Stimulated activated memory B cell treated with anti-CD40 and anti-IgM and Interleukin-4, amounts not matched to agents 10 μg/mL and 1 μg/mL and 100 μg/mL, for 72 hours (primary cell): ENCODE results near the gene ITGB1BP1.

Experiments used
- ATAC-seq: fragments of 150-1000 bp; cut with Tn5 transposase; 2 replicates; pipeline ENCODE4 v1.10.0; 2021
- H3K27ac Mint-ChIP-seq: one replicate; pipeline ENCODE4 v1.8.0; 2022; ENCODE audit warnings: mild to moderate bottlenecking, mixed read lengths
- H3K27me3 Mint-ChIP-seq: one replicate; pipeline ENCODE4 v1.8.0; 2022; ENCODE audit warnings: mixed read lengths
- H3K36me3 Mint-ChIP-seq: one replicate; pipeline ENCODE4 v1.8.0; 2022; ENCODE audit warnings: mixed read lengths
- H3K4me1 Mint-ChIP-seq: one replicate; pipeline ENCODE4 v1.8.0; 2022; ENCODE audit warnings: mixed read lengths
- H3K4me3 Mint-ChIP-seq: one replicate; pipeline ENCODE4 v1.8.0; 2022; ENCODE audit warnings: mild to moderate bottlenecking, moderate library complexity, mixed read lengths
- H3K9me3 Mint-ChIP-seq: one replicate; pipeline ENCODE4 v1.8.0; 2022; ENCODE audit warnings: mixed read lengths

ITGB1BP1 gene

GRCh38 chr2:9415516-9416169, 7.7 kb downstream of the ITGB1BP1 start:
- Mint-ChIP-seq H3K4me3 (no peak overlapping the region), H3K27ac (no peak overlapping the region), H3K4me1 (peaks cover 25% of the 10 kb centered on the region), H3K9me3 (no peaks in the 10 kb centered on the region), H3K27me3 (no peaks in the 10 kb centered on the region), H3K36me3 (peaks cover 65% of the 10 kb centered on the region)
- no peak for ATAC-seq

DNA sequence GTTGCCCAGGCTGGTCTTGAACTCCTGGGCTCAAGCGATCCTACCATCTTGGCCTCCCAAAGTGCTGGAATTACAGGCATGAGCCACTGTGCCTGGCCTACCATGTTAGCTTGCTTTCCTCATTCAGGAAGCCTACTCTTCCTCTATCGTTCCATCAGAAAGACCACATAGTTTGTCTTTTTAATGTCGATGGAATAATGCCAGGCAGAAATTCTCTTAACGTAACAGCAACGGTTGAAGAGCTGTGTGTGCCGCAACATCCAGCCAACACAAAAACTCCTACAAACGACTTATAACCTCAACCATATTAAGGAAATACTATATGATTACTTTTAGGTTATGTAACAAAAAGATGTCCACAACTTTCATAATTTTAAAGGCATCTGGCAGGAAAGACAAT, 10.5 kb downstream of the ITGB1BP1 start:
- no peaks in the 10 kb centered on the region for H3K27me3 Mint-ChIP-seq
- no peak for ATAC-seq
- H3K36me3 Mint-ChIP-seq: peaks cover 57% of the 10 kb centered on the region

GRCh38 chr2:9410108-9410507, 13.2 kb downstream of the ITGB1BP1 start:
- Mint-ChIP-seq H3K4me1 (peaks cover 6% of the 10 kb centered on the region), H3K9me3 (no peaks in the 10 kb centered on the region), H3K4me3 (peak overlapping the region; percentile 50), H3K36me3 (peaks cover 47% of the 10 kb centered on the region), H3K27me3 (no peaks in the 10 kb centered on the region), H3K27ac (peak overlapping the region; percentile 83)
- ATAC-seq: peak; percentile 96

More for the DNA sequence above, 10.5 kb downstream of the ITGB1BP1 start:
- H3K4me1 Mint-ChIP-seq: peaks cover 17% of the 10 kb centered on the region
- H3K9me3 Mint-ChIP-seq: no peaks in the 10 kb centered on the region
- no peak overlapping the region for H3K4me3 Mint-ChIP-seq
- H3K27ac Mint-ChIP-seq: no peak overlapping the region

GRCh38 chr2:9408641-9409151, 14.6 kb downstream of the ITGB1BP1 start:
- peaks cover 39% of the 10 kb centered on the region for H3K36me3 Mint-ChIP-seq

DNA sequence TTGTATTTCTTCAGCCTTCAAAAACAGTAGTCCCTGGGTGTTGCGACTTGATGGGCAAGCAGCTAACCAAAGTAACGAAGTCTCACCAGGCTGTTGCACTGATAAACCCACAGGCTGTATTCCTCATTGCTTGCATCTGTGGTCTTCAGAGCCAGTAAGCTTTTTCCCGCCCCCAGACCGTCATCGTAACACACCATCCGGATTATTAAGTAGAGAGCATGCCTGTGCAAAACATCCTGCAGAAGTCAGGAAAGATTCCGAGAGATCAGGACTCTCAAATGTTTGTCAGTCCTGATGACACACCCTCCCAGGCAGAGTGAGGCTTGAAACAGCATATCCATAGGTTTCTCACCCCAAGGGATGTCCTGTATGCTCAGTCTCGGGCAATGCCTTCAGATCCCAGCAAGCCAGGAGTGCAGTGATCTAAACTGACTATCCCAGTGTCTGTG, 15.9 kb downstream of the ITGB1BP1 start:
- H3K27ac Mint-ChIP-seq: no peak overlapping the region
- peaks cover 40% of the 10 kb centered on the region for H3K36me3 Mint-ChIP-seq
- no peaks in the 10 kb centered on the region for H3K9me3 Mint-ChIP-seq
- H3K27me3 Mint-ChIP-seq: no peaks in the 10 kb centered on the region
- H3K4me1 Mint-ChIP-seq: peaks cover 6% of the 10 kb centered on the region
- ATAC-seq: no peak
- H3K4me3 Mint-ChIP-seq: no peak overlapping the region

More at GRCh38 chr2:9408641-9409151, 14.6 kb downstream of the ITGB1BP1 start:
- Mint-ChIP-seq H3K9me3 (no peaks in the 10 kb centered on the region), H3K4me1 (peaks cover 6% of the 10 kb centered on the region), H3K4me3 (no peak overlapping the region), H3K27me3 (no peaks in the 10 kb centered on the region), H3K27ac (no peak overlapping the region)
- no peak for ATAC-seq

DNA sequence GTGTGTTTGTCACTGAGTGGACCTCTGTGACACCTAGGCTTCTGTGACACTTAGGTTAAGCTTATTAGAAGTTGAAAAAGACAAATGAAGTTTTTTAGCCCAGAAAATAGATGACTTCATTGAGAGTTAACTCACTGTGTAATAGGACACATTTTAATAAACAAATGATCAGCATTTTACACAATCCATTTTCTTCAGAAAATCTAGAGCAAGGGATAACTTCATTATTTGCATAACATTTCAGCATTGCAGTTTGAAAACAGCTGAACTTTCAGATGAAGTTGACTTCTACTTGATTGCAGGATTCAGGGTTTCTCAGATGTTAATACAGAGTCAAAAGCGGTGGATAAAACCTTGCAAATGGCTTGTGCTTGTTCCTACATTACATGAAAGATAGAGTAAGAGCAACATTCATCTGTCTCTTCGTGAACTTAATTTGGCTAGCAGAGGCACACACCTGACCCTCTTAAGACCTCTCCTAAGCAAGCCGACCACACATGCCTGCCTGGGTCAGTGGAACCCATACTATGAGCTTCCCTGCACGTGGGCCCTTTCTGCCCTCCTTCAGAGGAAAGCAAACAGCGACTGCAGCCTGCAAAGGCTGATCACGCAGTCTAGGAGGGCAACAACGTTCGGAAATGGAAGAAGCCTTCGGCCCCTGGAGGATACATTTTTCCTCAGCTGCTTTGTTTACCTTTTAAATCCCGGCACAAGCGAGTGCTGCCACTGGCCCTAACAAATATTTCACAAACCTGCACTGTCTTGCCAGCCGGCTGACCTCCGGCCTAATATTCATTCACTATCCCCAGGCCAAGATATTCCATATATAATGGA, 16.6 kb downstream of the ITGB1BP1 start:
- Mint-ChIP-seq H3K4me3 (no peak overlapping the region), H3K27me3 (no peaks in the 10 kb centered on the region), H3K9me3 (no peaks in the 10 kb centered on the region), H3K4me1 (peaks cover 6% of the 10 kb centered on the region), H3K36me3 (peaks cover 33% of the 10 kb centered on the region), H3K27ac (no peak overlapping the region)
- no peak for ATAC-seq

- no peak overlapping the region for H3K4me3 Mint-ChIP-seq
- peaks cover 22% of the 10 kb centered on the region for H3K36me3 Mint-ChIP-seq
- no peaks in the 10 kb centered on the region for H3K9me3 Mint-ChIP-seq
- ATAC-seq: no peak
- H3K27me3 Mint-ChIP-seq: peaks cover 8% of the 10 kb centered on the region
- H3K27ac Mint-ChIP-seq: no peak overlapping the region
- H3K4me1 Mint-ChIP-seq: peaks cover 12% of the 10 kb centered on the region
Measured at GRCh38 chr2:9405636-9406035, 17.7 kb downstream of the ITGB1BP1 start.

DNA sequence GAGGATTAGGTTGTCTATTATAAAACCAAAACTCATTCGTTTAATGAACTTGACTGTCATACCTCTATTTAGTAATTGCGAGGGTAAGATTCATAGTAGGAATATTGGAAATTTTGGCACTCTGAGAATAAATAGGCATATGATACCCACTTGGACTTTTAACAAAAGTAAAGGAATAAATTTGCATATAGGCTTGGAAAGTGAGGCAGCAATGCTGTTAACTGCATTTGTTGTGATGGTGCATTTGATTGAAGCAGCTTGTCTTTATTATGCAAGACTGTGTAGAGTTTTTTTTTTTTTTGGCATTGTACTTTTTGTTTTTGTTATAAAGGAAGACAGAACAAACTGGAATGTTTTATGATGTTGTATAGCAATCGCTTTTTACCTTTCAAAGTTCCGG, 18.9 kb downstream of the ITGB1BP1 start:
- no peak for ATAC-seq
- Mint-ChIP-seq H3K36me3 (peaks cover 17% of the 10 kb centered on the region), H3K4me3 (no peak overlapping the region), H3K4me1 (peaks cover 11% of the 10 kb centered on the region), H3K27ac (no peak overlapping the region), H3K9me3 (no peaks in the 10 kb centered on the region), H3K27me3 (peaks cover 12% of the 10 kb centered on the region)

GRCh38 chr2:9403924-9404323, 19.4 kb downstream of the ITGB1BP1 start:
- no peak overlapping the region for H3K27ac Mint-ChIP-seq
- ATAC-seq: no peak
- H3K36me3 Mint-ChIP-seq: peaks cover 17% of the 10 kb centered on the region
- peaks cover 11% of the 10 kb centered on the region for H3K4me1 Mint-ChIP-seq
- H3K27me3 Mint-ChIP-seq: peaks cover 12% of the 10 kb centered on the region
- no peaks in the 10 kb centered on the region for H3K9me3 Mint-ChIP-seq
- H3K4me3 Mint-ChIP-seq: no peak overlapping the region

DNA sequence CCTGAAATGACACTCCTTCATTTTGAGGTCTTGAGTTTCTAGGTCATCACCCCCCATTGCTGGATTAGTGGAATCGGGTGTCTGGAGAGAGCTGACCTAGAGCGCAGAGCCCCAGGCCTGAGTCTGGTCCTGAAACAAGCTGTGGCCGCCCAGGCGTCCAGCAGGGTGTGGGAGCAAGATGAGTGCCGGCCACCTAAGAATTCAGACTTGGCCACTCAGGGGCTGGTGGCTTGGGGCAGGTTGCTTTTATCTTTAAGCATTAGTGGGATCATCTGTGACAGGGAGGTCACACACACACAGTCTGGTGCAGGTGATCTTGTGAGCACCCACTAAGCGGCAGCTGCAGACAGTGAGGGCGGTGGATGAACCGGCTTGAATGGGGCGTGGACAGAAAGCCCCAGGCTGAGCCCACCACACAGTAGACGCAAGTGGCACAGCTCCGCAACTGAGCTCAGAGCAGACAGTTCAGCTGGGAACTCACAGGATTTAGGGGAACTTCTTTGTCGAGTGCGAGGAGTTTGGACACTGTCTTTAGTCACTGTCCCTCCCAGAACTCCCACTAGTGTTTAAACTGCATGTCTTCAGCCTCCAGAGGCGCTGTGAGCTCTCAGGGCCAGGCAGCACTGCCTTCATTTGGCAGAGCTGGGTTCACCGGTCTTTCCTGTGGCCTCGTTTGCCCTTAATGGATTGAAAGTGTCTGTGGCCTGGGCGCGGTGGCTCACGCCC, 21.5 kb downstream of the ITGB1BP1 start:
- peak; percentile 8 for ATAC-seq
- Mint-ChIP-seq H3K4me3 (no peak overlapping the region), H3K27me3 (peaks cover 12% of the 10 kb centered on the region), H3K4me1 (peaks cover 11% of the 10 kb centered on the region), H3K9me3 (no peaks in the 10 kb centered on the region), H3K36me3 (peaks cover 11% of the 10 kb centered on the region), H3K27ac (no peak overlapping the region)

GRCh38 chr2:9401059-9401547, 22.2 kb downstream of the ITGB1BP1 start:
- peak overlapping the region; percentile 12 for H3K27ac Mint-ChIP-seq
- ATAC-seq: peak; percentile 24
- peaks cover 7% of the 10 kb centered on the region for H3K36me3 Mint-ChIP-seq
- H3K4me1 Mint-ChIP-seq: peaks cover 11% of the 10 kb centered on the region
- no peaks in the 10 kb centered on the region for H3K9me3 Mint-ChIP-seq
- no peak overlapping the region for H3K4me3 Mint-ChIP-seq
- H3K27me3 Mint-ChIP-seq: peaks cover 12% of the 10 kb centered on the region

GRCh38 chr2:9400268-9401058, 22.9 kb downstream of the ITGB1BP1 start:
- Mint-ChIP-seq H3K27me3 (peaks cover 12% of the 10 kb centered on the region), H3K36me3 (peaks cover 7% of the 10 kb centered on the region), H3K9me3 (no peaks in the 10 kb centered on the region), H3K27ac (peak overlapping the region; percentile 12), H3K4me3 (no peak overlapping the region), H3K4me1 (peaks cover 11% of the 10 kb centered on the region)
- ATAC-seq: no peak

DNA sequence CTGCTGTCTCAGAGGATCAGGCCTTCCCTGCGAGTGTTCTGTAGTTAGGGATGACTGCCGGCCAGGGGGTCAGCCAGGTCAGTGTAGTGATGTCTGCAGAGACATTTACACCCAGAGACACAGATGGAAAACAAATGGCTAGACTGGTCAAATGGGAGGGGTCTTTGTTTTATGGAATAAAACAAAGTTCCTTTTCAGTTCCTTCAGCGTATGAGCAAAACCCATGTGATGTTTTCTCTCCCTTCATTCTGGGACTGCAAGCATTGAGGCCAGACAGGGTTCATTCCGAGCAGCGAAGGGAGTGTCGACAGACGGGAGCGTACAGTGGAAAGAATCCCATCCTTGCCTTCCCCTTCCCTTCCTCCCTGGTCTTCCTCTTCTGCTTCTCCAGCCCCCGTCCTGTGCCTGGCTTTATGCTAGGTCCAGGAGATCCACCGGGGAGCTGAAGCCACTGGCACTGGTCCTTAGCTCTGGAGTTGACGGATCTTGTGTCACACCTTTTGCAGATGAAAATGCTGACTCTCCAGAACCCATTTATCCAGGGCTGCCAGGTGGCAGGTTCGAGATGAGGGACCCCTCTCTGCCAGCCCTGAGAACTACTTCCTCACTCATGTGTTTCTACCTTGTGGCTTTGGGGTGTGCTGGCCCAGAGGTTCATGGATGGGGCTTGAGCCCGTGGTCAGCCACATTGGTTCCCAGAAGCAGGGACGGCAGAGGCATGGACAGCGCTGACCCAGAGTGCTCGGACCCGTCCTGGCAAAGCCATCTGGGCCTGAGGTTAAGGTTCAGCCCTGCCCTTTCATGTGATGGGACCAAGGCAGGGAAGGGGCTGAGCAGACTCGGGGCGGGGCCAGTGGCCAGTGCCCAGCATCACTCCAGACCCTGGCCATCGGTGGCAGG, 24.2 kb downstream of the ITGB1BP1 start:
- H3K9me3 Mint-ChIP-seq: no peaks in the 10 kb centered on the region
- ATAC-seq: no peak
- H3K27ac Mint-ChIP-seq: no peak overlapping the region

More for the DNA sequence above, 24.2 kb downstream of the ITGB1BP1 start:
- H3K4me3 Mint-ChIP-seq: no peak overlapping the region
- peaks cover 7% of the 10 kb centered on the region for H3K36me3 Mint-ChIP-seq
- H3K4me1 Mint-ChIP-seq: peaks cover 11% of the 10 kb centered on the region
- peaks cover 12% of the 10 kb centered on the region for H3K27me3 Mint-ChIP-seq
